SIG-M5 (cell line): Measurements from ENCODE around the gene IL22RA2.
A peak's percentile ranks its signal among the peaks of the same experiment; 100 is the strongest.

Experiments
- DNase-seq: peaks from one replicate; lab custom pipeline; 2025; lab: John Stamatoyannopoulos, UW

Gene IL22RA2

GRCh38 chr6:137167702-137168377 lies 5.6 kb downstream of the IL22RA2 start:
- DNase-seq: no peak

GRCh38 chr6:137166247-137167098 lies 7.0 kb downstream of the IL22RA2 start:
- no peak for DNase-seq

- DNase-seq: no peak
Observed at GRCh38 chr6:137165375-137166246, 7.8 kb downstream of the IL22RA2 start.

- DNase-seq: no peak
Observed at GRCh38 chr6:137163732-137164318, 9.6 kb downstream of the IL22RA2 start.

- no peak for DNase-seq
Observed at GRCh38 chr6:137162692-137163306, 10.6 kb downstream of the IL22RA2 start.

GRCh38 chr6:137161949-137162348 lies 11.5 kb downstream of the IL22RA2 start:
- no peak for DNase-seq

- no peak for DNase-seq
Observed at GRCh38 chr6:137160763-137161162, 12.7 kb downstream of the IL22RA2 start.

GRCh38 chr6:137159912-137160311 lies 13.5 kb downstream of the IL22RA2 start:
- DNase-seq: no peak

- DNase-seq: no peak
Observed at GRCh38 chr6:137157601-137158000, 15.8 kb downstream of the IL22RA2 start.

GRCh38 chr6:137156650-137157049 lies 16.8 kb downstream of the IL22RA2 start:
- no peak for DNase-seq

- peak; percentile 50 for DNase-seq
Observed at GRCh38 chr6:137155830-137156229, 17.6 kb downstream of the IL22RA2 start.

- no peak for DNase-seq
Observed at GRCh38 chr6:137150072-137150471, 23.4 kb downstream of the IL22RA2 start.

GRCh38 chr6:137149035-137149393 lies 24.4 kb downstream of the IL22RA2 start:
- no peak for DNase-seq

- no peak for DNase-seq
Observed at GRCh38 chr6:137148306-137149034, 25.0 kb downstream of the IL22RA2 start.

GRCh38 chr6:137147195-137147594 lies 26.2 kb downstream of the IL22RA2 start:
- no peak for DNase-seq

- DNase-seq: no peak
Observed at GRCh38 chr6:137146206-137146605, 27.2 kb downstream of the IL22RA2 start.

GRCh38 chr6:137145421-137145820 lies 28.0 kb downstream of the IL22RA2 start:
- DNase-seq: no peak

GRCh38 chr6:137136065-137136464 lies 37.4 kb downstream of the IL22RA2 start:
- DNase-seq: no peak

- no peak for DNase-seq
Observed at GRCh38 chr6:137134483-137134882, 39.0 kb downstream of the IL22RA2 start.

GRCh38 chr6:137133122-137133521 lies 40.3 kb downstream of the IL22RA2 start:
- DNase-seq: no peak
